GM23338 (cell line): Measurements from ENCODE around the gene RBM12. TPM values are rescaled to one million over a fixed set of nuclear protein-coding genes. Genes with fewer than 3 reads are reported as not detected.

Experiments
- ATAC-seq: fragments of 200-7000 bp; cut with Tn5 transposase; 3 replicates; pipeline ENCODE4 v1.9.1; 2020
- DNase-seq: peaks from one replicate; pipeline ENCODE4 v3.0.0-alpha.2; 2015; ENCODE audit warnings: low spot score
- H2AFZ ChIP-seq: fragments of 200-600 bp; sonication (generic); 2 replicates; pipeline ENCODE4 v1.8.0; 2016; ENCODE audit warnings: antibody characterized with exemption, mild to moderate bottlenecking, moderate library complexity
- H3F3A ChIP-seq: fragments of 200-600 bp; sonication (generic); replicated peaks from 2 replicates; pipeline ENCODE4 v1.8.0; 2017; ENCODE audit warnings: antibody characterized with exemption, mixed run types, low read depth
- H3K27ac ChIP-seq: fragments of 200-600 bp; sonication (generic); 2 replicates; pipeline ENCODE4 v1.6.1; 2016; ENCODE audit warnings: low read depth
- H3K27me3 ChIP-seq: fragments of 200-600 bp; sonication (generic); 2 replicates; pipeline ENCODE4 v1.8.0; 2016; ENCODE audit warnings: mild to moderate bottlenecking, mixed run types, moderate library complexity; ENCODE audit not compliant: insufficient read depth
- H3K36me3 ChIP-seq: fragments of 200-600 bp; sonication (generic); 2 replicates; pipeline ENCODE4 v1.8.0; 2016; ENCODE audit warnings: mild to moderate bottlenecking; ENCODE audit not compliant: insufficient read depth
- H3K4me1 ChIP-seq: fragments of 200-600 bp; sonication (generic); 2 replicates; pipeline ENCODE4 v1.8.0; 2016; ENCODE audit warnings: mild to moderate bottlenecking, moderate library complexity; ENCODE audit not compliant: insufficient read depth
- H3K4me2 ChIP-seq: fragments of 200-600 bp; sonication (generic); 2 replicates; pipeline ENCODE4 v1.7.1; 2017; ENCODE audit warnings: mixed run types
- H3K4me3 ChIP-seq: fragments of 200-600 bp; sonication (generic); 2 replicates; pipeline ENCODE4 v1.6.1; 2016; ENCODE audit warnings: mixed run types
- H3K79me2 ChIP-seq: fragments of 200-600 bp; sonication (generic); replicated peaks from 2 replicates; pipeline ENCODE4 v1.8.0; 2017; ENCODE audit warnings: mild to moderate bottlenecking; ENCODE audit not compliant: insufficient read depth
- H3K9me2 ChIP-seq: fragments of 200-600 bp; sonication (generic); 2 replicates; pipeline ENCODE4 v1.8.0; 2017; ENCODE audit not compliant: insufficient read depth
- H4K20me1 ChIP-seq: fragments of 200-600 bp; sonication (generic); replicated peaks from 2 replicates; pipeline ENCODE4 v1.8.0; 2017; ENCODE audit warnings: mild to moderate bottlenecking; ENCODE audit not compliant: insufficient read depth
- H3K27ac Mint-ChIP-seq: 2 replicates; pipeline ENCODE4 v1.8.0; 2020; ENCODE audit warnings: inconsistent platforms, mild to moderate bottlenecking, moderate library complexity, mixed read lengths
- H3K27me3 Mint-ChIP-seq: 3 replicates; pipeline ENCODE4 v1.8.0; 2022; ENCODE audit warnings: low read depth, mild to moderate bottlenecking, moderate library complexity, mixed read lengths, inconsistent platforms; ENCODE audit not compliant: insufficient read depth, poor library complexity
- H3K36me3 Mint-ChIP-seq: 3 replicates; pipeline ENCODE4 v1.8.0; 2021; ENCODE audit warnings: low read depth, mild to moderate bottlenecking, inconsistent platforms, moderate library complexity, mixed read lengths
- H3K4me1 Mint-ChIP-seq: 3 replicates; pipeline ENCODE4 v1.8.0; 2020; ENCODE audit warnings: mild to moderate bottlenecking, inconsistent platforms, mixed read lengths
- H3K4me3 Mint-ChIP-seq: 3 replicates; pipeline ENCODE4 v1.8.0; 2021; ENCODE audit warnings: moderate library complexity, mild to moderate bottlenecking, inconsistent platforms, mixed read lengths
- H3K9me3 Mint-ChIP-seq: 3 replicates; pipeline ENCODE4 v1.8.0; 2020; ENCODE audit warnings: moderate library complexity, mild to moderate bottlenecking, inconsistent platforms, mixed read lengths
- CREB1 ChIP-seq: fragments of 250-450 bp; sonication (Bioruptor Pico); IDR thresholded peaks from 2 replicates; pipeline ENCODE4 v1.5.0; 2020; ENCODE audit warnings: low read depth, mild to moderate bottlenecking, moderate library complexity
- REST ChIP-seq: IDR thresholded peaks from one replicate; pipeline ENCODE4 v1.6.1; 2018; ENCODE audit warnings: antibody characterized with exemption; ENCODE audit not compliant: unreplicated experiment
- ZNF331 ChIP-seq: fragments of 250-450 bp; sonication (Bioruptor Pico); IDR thresholded peaks from 2 replicates; pipeline ENCODE4 v1.5.0; 2020; ENCODE audit warnings: low read depth, mild to moderate bottlenecking, moderate library complexity
- polyA plus RNA-seq: library from polyadenylated mRNA; unstranded; fragments of >200 nt; fragmentation: Nextera tagmentation; extraction: Ambion mirVana; gene quantifications from 2 replicates; pipeline ENCODE4 v1.2.1, GENCODE V29; 2016
- small RNA-seq: library from RNA; depleted of rRNA; stranded (forward); fragments of <200 nt; gene quantifications from one replicate; pipeline ENCODE3, GENCODE V24; 2014; ENCODE audit warnings: low replicate concordance
- total RNA-seq: library from RNA; depleted of rRNA; stranded (reverse); fragments of >200 nt; shearing (Covaris generic); gene quantifications from 2 replicates; pipeline ENCODE4 v1.2.3, GENCODE V29; 2014; rRNA removed
- TF ChIP-seq, protein P1 (sequence below), 2 experiments: fragments of 200-600 bp in 1 of 2; sonication (generic) in 1 of 2; conservative IDR thresholded peaks; 2 replicates each; pipeline versions ENCODE4 v1.5.1 to v1.6.1; 2016 to 2017; ENCODE audit warnings: antibody characterized with exemption in 2 of 2, low read depth in 2 of 2, mild to moderate bottlenecking in 2 of 2, moderate library complexity in 1 of 2

Gene RBM12
- total and polyA plus RNA-seq, 2 experiments from 2014 or later: 22.3 to 82.2 TPM

DNA sequence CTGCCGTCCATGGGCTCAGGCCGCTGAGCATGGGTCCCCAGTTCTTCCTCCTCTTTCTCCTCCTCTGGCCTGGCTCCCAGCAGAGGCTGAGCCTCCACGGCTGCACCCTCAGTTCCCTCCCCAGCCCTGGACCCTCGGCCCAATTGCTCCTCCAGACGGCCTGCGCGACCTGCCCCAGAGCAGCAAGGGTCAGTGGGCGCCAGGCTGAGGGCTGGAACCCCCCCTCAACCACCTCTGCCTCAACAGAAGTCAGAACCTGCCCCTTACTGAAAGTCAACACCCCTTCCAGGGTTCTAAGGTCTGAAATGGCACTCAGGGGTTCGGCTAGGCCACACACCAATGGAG, 65.0 kb downstream of the RBM12 start:
- ATAC-seq (no peak), DNase-seq (no peak)
- Histone ChIP-seq H3K4me3 (no peak overlapping the region), H2AFZ (0 out of 2 replicates have a peak overlapping the region, but pooled peaks have one; percentile 18), H3K36me3 (no peaks in the 10 kb centered on the region), H3K79me2 (no peaks in the 10 kb centered on the region), H3K4me1 (peaks cover 4% of the 10 kb centered on the region), H3K27me3 (peaks cover 48% of the 10 kb centered on the region), H3F3A (no peaks in the 10 kb centered on the region), H3K27ac (no peak overlapping the region), H4K20me1 (no peaks in the 10 kb centered on the region), H3K9me2 (no peaks in the 10 kb centered on the region), H3K4me2 (no peak overlapping the region)
- H3K27ac Mint-ChIP-seq: no peak overlapping the region
- TF ChIP-seq CREB1 (CRISPR knock-in tag) (no peak), REST (no peak), ZNF331 (no peak)
- TF ChIP-seq, protein P1, sequence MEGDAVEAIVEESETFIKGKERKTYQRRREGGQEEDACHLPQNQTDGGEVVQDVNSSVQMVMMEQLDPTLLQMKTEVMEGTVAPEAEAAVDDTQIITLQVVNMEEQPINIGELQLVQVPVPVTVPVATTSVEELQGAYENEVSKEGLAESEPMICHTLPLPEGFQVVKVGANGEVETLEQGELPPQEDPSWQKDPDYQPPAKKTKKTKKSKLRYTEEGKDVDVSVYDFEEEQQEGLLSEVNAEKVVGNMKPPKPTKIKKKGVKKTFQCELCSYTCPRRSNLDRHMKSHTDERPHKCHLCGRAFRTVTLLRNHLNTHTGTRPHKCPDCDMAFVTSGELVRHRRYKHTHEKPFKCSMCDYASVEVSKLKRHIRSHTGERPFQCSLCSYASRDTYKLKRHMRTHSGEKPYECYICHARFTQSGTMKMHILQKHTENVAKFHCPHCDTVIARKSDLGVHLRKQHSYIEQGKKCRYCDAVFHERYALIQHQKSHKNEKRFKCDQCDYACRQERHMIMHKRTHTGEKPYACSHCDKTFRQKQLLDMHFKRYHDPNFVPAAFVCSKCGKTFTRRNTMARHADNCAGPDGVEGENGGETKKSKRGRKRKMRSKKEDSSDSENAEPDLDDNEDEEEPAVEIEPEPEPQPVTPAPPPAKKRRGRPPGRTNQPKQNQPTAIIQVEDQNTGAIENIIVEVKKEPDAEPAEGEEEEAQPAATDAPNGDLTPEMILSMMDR (conservative IDR thresholded peaks at IDR 0.05; ENCODE audit: low read depth in 2 of 2): no peak
- no peak overlapping the region for H3K4me3 Mint-ChIP-seq
- H3K36me3 Mint-ChIP-seq: no peaks in the 10 kb centered on the region; the same call in 1 of the 3 replicates
- H3K9me3 Mint-ChIP-seq: no peaks in the 10 kb centered on the region; the same call in 2 of the 3 replicates
- peaks cover 50% of the 10 kb centered on the region for H3K27me3 Mint-ChIP-seq
- peaks cover 13% of the 10 kb centered on the region for H3K4me1 Mint-ChIP-seq

Small RNA genes within 50 kb of the gene (small RNA-seq; reads per million reads assigned to genes)
- not detected for gene RNU6-759P

Other genes starting within 250 kb of the RBM12 start
- gene GDF5, start 226.7 kb downstream of the RBM12 start, total RNA-seq: 0.50 TPM in 1 of 2 replicates, not detected in the other
- not detected in 2 replicates for gene GDF5, start 226.7 kb downstream of the RBM12 start, polyA plus RNA-seq
- 28.0 and 39.0 TPM in 2 replicates for gene CEP250, start 209.3 kb downstream of the RBM12 start, total RNA-seq
- 28.9 and 29.1 TPM in 2 replicates for gene CEP250, start 209.3 kb downstream of the RBM12 start, polyA plus RNA-seq
- gene C20orf173, start 135.2 kb downstream of the RBM12 start, total RNA-seq: not detected in 2 replicates
- not detected in 2 replicates for gene C20orf173, start 135.2 kb downstream of the RBM12 start, polyA plus RNA-seq
- gene ERGIC3, start 122.8 kb downstream of the RBM12 start, total RNA-seq: 121 and 147 TPM in 2 replicates
- 139 and 155 TPM in 2 replicates for gene ERGIC3, start 122.8 kb downstream of the RBM12 start, polyA plus RNA-seq
- gene SPAG4, start 49.1 kb downstream of the RBM12 start, total RNA-seq: 0.39 and 2.7 TPM in 2 replicates
- 2.9 and 3.8 TPM in 2 replicates for gene SPAG4, start 49.1 kb downstream of the RBM12 start, polyA plus RNA-seq
- 158 and 189 TPM in 2 replicates for gene CPNE1, start within 50 bp of the RBM12 start, total RNA-seq
- 196 and 221 TPM in 2 replicates for gene CPNE1, start within 50 bp of the RBM12 start, polyA plus RNA-seq
- gene NFS1, start 34.5 kb upstream of the RBM12 start, total RNA-seq: 35.7 and 45.9 TPM in 2 replicates
- 19.7 and 22.8 TPM in 2 replicates for gene NFS1, start 34.5 kb upstream of the RBM12 start, polyA plus RNA-seq
- gene ROMO1, start 34.5 kb upstream of the RBM12 start, total RNA-seq: 127 and 152 TPM in 2 replicates
- gene ROMO1, start 34.5 kb upstream of the RBM12 start, polyA plus RNA-seq: 881 and 947 TPM in 2 replicates
- gene RBM39, start 77.4 kb upstream of the RBM12 start, total RNA-seq: 248 and 259 TPM in 2 replicates
- gene RBM39, start 77.4 kb upstream of the RBM12 start, polyA plus RNA-seq: 413 and 420 TPM in 2 replicates
- gene PHF20, start 107.1 kb upstream of the RBM12 start, total RNA-seq: 56.6 and 71.8 TPM in 2 replicates
- gene PHF20, start 107.1 kb upstream of the RBM12 start, polyA plus RNA-seq: 103 TPM in 2 replicates